Gastroesophageal sphincter (tissue), 3 donors: Measurements from ENCODE around the gene GORAB.

Experiments
- POLR2A ChIP-seq, 2 donors: fragments of 450-650 bp; IDR thresholded peaks; one replicate each; pipeline ENCODE4 v1.6.1; 2017; ENCODE audit warnings: antibody characterized with exemption in 2 of 2, mild to moderate bottlenecking in 2 of 2, moderate library complexity in 1 of 2
- POLR2AphosphoS5 ChIP-seq: sonication (generic); formaldehyde crosslinking; IDR thresholded peaks from one replicate; pipeline ENCODE4 v1.6.1; 2017; ENCODE audit warnings: antibody characterized with exemption
- TF ChIP-seq, protein P1 (sequence below), 4 experiments: fragments of 200-600 bp in 2 of 4; fragments of 450-650 bp in 2 of 4; sonication (generic) in 1 of 4; IDR thresholded peaks; one replicate each; pipeline ENCODE4 v1.5.1; 2017 to 2019; ENCODE audit warnings: antibody characterized with exemption in 4 of 4, mild to moderate bottlenecking in 2 of 4, moderate library complexity in 2 of 4

DNA sequence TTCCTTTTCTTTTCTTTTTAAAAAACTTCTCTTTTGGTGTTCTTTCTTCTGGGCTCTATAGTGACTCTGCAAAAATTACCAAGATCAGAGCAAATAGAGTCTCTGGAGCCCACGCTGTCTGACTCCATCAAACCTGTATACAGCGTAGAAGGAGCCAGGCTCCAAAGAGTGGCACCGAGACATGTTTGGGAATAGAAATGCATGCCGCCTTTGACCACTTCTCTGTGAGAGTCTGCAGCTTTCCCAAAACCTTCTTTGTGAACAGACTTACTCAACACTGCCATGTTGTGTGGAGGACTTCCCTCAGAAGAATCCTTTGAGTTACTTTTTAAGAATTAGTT is 55.3 kb downstream of the GORAB start:
- TF ChIP-seq, protein P1, sequence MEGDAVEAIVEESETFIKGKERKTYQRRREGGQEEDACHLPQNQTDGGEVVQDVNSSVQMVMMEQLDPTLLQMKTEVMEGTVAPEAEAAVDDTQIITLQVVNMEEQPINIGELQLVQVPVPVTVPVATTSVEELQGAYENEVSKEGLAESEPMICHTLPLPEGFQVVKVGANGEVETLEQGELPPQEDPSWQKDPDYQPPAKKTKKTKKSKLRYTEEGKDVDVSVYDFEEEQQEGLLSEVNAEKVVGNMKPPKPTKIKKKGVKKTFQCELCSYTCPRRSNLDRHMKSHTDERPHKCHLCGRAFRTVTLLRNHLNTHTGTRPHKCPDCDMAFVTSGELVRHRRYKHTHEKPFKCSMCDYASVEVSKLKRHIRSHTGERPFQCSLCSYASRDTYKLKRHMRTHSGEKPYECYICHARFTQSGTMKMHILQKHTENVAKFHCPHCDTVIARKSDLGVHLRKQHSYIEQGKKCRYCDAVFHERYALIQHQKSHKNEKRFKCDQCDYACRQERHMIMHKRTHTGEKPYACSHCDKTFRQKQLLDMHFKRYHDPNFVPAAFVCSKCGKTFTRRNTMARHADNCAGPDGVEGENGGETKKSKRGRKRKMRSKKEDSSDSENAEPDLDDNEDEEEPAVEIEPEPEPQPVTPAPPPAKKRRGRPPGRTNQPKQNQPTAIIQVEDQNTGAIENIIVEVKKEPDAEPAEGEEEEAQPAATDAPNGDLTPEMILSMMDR (IDR thresholded peaks at IDR 0.05) = no peak
- TF ChIP-seq POLR2A (IDR thresholded peaks at IDR 0.05) (no peak), POLR2AphosphoS5 (no peak)
